MM.1S (cell line): ENCODE measurements around the gene TAP1.
"Not testable (repeated sequence)": the region's sequence is repeated elsewhere in the genome, so short reads cannot be mapped to it uniquely, and the experiment has no call there.

ENCODE experiments used
- EZH2 ChIP-seq: fragments of 300-600 bp; sonication (generic); optimal IDR thresholded peaks from 2 replicates; pipeline ENCODE3; 2017; ENCODE audit warnings: low read depth, mild to moderate bottlenecking, antibody characterized with exemption, low read length, mixed read lengths
- TF ChIP-seq, protein P1 (sequence below): fragments of 300-600 bp; sonication (generic); IDR thresholded peaks from 2 replicates; pipeline ENCODE4 v1.5.1; 2016; ENCODE audit warnings: antibody characterized with exemption, low read length, mixed read lengths

DNA sequence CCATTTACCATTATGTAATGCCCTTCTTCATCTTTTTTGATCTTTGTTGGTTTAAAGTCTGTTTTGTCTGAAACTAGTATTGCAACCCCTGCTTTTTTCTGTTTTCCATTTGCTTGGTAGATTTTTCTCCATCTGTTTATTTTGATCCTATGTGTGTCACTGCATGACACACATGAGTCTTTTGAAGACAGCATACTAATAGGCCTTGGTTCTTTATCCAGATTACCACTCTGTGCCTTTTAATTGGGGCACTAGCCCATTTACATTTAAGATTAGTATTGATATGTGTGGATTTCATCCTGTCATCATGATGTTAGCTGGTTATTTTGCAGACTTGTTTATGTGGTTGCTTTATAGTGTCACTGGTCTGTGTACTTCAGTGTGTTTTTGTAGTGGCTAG lies 48.1 kb downstream of the TAP1 start:
- not testable (repeated sequence) for TF ChIP-seq EZH2
- TF ChIP-seq, protein P1, sequence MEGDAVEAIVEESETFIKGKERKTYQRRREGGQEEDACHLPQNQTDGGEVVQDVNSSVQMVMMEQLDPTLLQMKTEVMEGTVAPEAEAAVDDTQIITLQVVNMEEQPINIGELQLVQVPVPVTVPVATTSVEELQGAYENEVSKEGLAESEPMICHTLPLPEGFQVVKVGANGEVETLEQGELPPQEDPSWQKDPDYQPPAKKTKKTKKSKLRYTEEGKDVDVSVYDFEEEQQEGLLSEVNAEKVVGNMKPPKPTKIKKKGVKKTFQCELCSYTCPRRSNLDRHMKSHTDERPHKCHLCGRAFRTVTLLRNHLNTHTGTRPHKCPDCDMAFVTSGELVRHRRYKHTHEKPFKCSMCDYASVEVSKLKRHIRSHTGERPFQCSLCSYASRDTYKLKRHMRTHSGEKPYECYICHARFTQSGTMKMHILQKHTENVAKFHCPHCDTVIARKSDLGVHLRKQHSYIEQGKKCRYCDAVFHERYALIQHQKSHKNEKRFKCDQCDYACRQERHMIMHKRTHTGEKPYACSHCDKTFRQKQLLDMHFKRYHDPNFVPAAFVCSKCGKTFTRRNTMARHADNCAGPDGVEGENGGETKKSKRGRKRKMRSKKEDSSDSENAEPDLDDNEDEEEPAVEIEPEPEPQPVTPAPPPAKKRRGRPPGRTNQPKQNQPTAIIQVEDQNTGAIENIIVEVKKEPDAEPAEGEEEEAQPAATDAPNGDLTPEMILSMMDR, result not testable (repeated sequence)
